Measurements from ENCODE around the gene HES6. TPM values are rescaled to one million over a fixed set of nuclear protein-coding genes. Genes with fewer than 3 reads are reported as not detected.
"Not testable (repeated sequence)": the region's sequence is repeated elsewhere in the genome, so short reads cannot be mapped to it uniquely, and the experiment has no call there.

Gene HES6
- total RNA-seq, 1 experiment from 2014 or later = 46.1 TPM

GRCh38 chr2:238280083-238280825 lies 40.4 kb upstream of the HES6 start:
- H3K4me3 ChIP-seq = no peak overlapping the region
- DNase-seq = no peak
- peaks cover 2% of the 10 kb centered on the region; the same call in 1 of the 2 replicates for H3K36me3 ChIP-seq

GRCh38 chr2:238279324-238279682 lies 39.5 kb upstream of the HES6 start:
- DNase-seq = no peak
- H3K36me3 ChIP-seq = peaks cover 2% of the 10 kb centered on the region; the same call in 1 of the 2 replicates
- H3K4me1 ChIP-seq = no peaks in the 10 kb centered on the region
- H3K27ac ChIP-seq = no peak overlapping the region
- no peaks in the 10 kb centered on the region for H3K9me3 ChIP-seq (replicated peaks)
- no peaks in the 10 kb centered on the region for H3K27me3 ChIP-seq
- no peak overlapping the region for H3K4me3 ChIP-seq

More at GRCh38 chr2:238280083-238280825, 40.4 kb upstream of the HES6 start:
- Histone ChIP-seq H3K9me3 (replicated peaks) (no peaks in the 10 kb centered on the region), H3K27ac (no peak overlapping the region), H3K4me1 (peaks cover under 1% of the 10 kb centered on the region), H3K27me3 (no peaks in the 10 kb centered on the region)

- no peaks in the 10 kb centered on the region for H3K4me1 ChIP-seq
- DNase-seq = no peak
- no peak overlapping the region for H3K27ac ChIP-seq
- H3K36me3 ChIP-seq = peaks cover 2% of the 10 kb centered on the region; the same call in 1 of the 2 replicates
- no peak overlapping the region for H3K4me3 ChIP-seq
- no peaks in the 10 kb centered on the region for H3K9me3 ChIP-seq (replicated peaks)
- no peaks in the 10 kb centered on the region for H3K27me3 ChIP-seq
Observed at GRCh38 chr2:238278626-238279323, 38.9 kb upstream of the HES6 start.

GRCh38 chr2:238277695-238278094 lies 37.9 kb upstream of the HES6 start:
- Histone ChIP-seq H3K27me3 (no peaks in the 10 kb centered on the region), H3K36me3 (peaks cover 2% of the 10 kb centered on the region; the same call in 1 of the 2 replicates), H3K27ac (no peak overlapping the region), H3K4me3 (no peak overlapping the region), H3K9me3 (replicated peaks) (no peaks in the 10 kb centered on the region), H3K4me1 (no peaks in the 10 kb centered on the region)
- no peak for DNase-seq

GRCh38 chr2:238274152-238274865 lies 34.5 kb upstream of the HES6 start:
- H3K27me3 ChIP-seq = no peaks in the 10 kb centered on the region
- H3K9me3 ChIP-seq (replicated peaks) = no peaks in the 10 kb centered on the region
- H3K27ac ChIP-seq = no peak overlapping the region
- peaks cover 2% of the 10 kb centered on the region; the same call in 1 of the 2 replicates for H3K36me3 ChIP-seq
- no peaks in the 10 kb centered on the region for H3K4me1 ChIP-seq
- H3K4me3 ChIP-seq = no peak overlapping the region
- no peak for DNase-seq

- H3K27ac ChIP-seq; H3K4me3 ChIP-seq; H3K9me3 ChIP-seq (replicated peaks); DNase-seq; H3K27me3 ChIP-seq; H3K4me1 ChIP-seq; H3K36me3 ChIP-seq: not testable (repeated sequence)
Observed at GRCh38 chr2:238273433-238273832, 33.6 kb upstream of the HES6 start.

- peaks cover 2% of the 10 kb centered on the region; the same call in 1 of the 2 replicates for H3K36me3 ChIP-seq
- H3K4me3 ChIP-seq = no peak overlapping the region
- no peak for DNase-seq
- no peak overlapping the region for H3K27ac ChIP-seq
- no peaks in the 10 kb centered on the region for H3K27me3 ChIP-seq
- H3K9me3 ChIP-seq (replicated peaks) = no peaks in the 10 kb centered on the region
- no peaks in the 10 kb centered on the region for H3K4me1 ChIP-seq
Observed at GRCh38 chr2:238272156-238272555, 32.3 kb upstream of the HES6 start.

- not testable (repeated sequence) for H3K27ac ChIP-seq; H3K4me3 ChIP-seq; H3K36me3 ChIP-seq; H3K4me1 ChIP-seq; H3K27me3 ChIP-seq; DNase-seq; H3K9me3 ChIP-seq (replicated peaks)
Observed at GRCh38 chr2:238271686-238272085, 31.8 kb upstream of the HES6 start.

- H3K27me3 ChIP-seq = no peaks in the 10 kb centered on the region
- H3K4me1 ChIP-seq = no peaks in the 10 kb centered on the region
- H3K27ac ChIP-seq = no peak overlapping the region
- H3K36me3 ChIP-seq = no peaks in the 10 kb centered on the region; the same call in 1 of the 2 replicates
- no peak for DNase-seq
- no peaks in the 10 kb centered on the region for H3K9me3 ChIP-seq (replicated peaks)
- no peak overlapping the region for H3K4me3 ChIP-seq
Observed at GRCh38 chr2:238271061-238271554, 31.3 kb upstream of the HES6 start.

- DNase-seq = no peak
- Histone ChIP-seq H3K27ac (no peak overlapping the region), H3K36me3 (no peaks in the 10 kb centered on the region; the same call in 1 of the 2 replicates), H3K9me3 (replicated peaks) (no peaks in the 10 kb centered on the region), H3K4me3 (no peak overlapping the region), H3K4me1 (no peaks in the 10 kb centered on the region), H3K27me3 (no peaks in the 10 kb centered on the region)
Observed at GRCh38 chr2:238270606-238271005, 30.8 kb upstream of the HES6 start.

- Histone ChIP-seq H3K27ac (no peak overlapping the region), H3K27me3 (no peaks in the 10 kb centered on the region), H3K36me3 (no peaks in the 10 kb centered on the region; the same call in 1 of the 2 replicates), H3K4me3 (no peak overlapping the region), H3K4me1 (no peaks in the 10 kb centered on the region), H3K9me3 (replicated peaks) (no peaks in the 10 kb centered on the region)
- no peak for DNase-seq
Observed at GRCh38 chr2:238269741-238270140, 29.9 kb upstream of the HES6 start.

- Histone ChIP-seq H3K27ac (no peak overlapping the region), H3K4me1 (no peaks in the 10 kb centered on the region), H3K27me3 (no peaks in the 10 kb centered on the region), H3K36me3 (no peaks in the 10 kb centered on the region; the same call in 1 of the 2 replicates), H3K4me3 (no peak overlapping the region), H3K9me3 (replicated peaks) (no peaks in the 10 kb centered on the region)
- DNase-seq = no peak
Observed at GRCh38 chr2:238267884-238268680, 28.2 kb upstream of the HES6 start.

- no peaks in the 10 kb centered on the region; the same call in 1 of the 2 replicates for H3K36me3 ChIP-seq
- no peak overlapping the region for H3K27ac ChIP-seq
- no peak overlapping the region for H3K4me3 ChIP-seq
- H3K27me3 ChIP-seq = no peaks in the 10 kb centered on the region
- no peak for DNase-seq
- no peaks in the 10 kb centered on the region for H3K4me1 ChIP-seq
- H3K9me3 ChIP-seq (replicated peaks) = no peaks in the 10 kb centered on the region
Observed at GRCh38 chr2:238267341-238267710, 27.5 kb upstream of the HES6 start.

- Histone ChIP-seq H3K9me3 (replicated peaks) (no peaks in the 10 kb centered on the region), H3K36me3 (no peaks in the 10 kb centered on the region), H3K4me1 (peaks cover 5% of the 10 kb centered on the region), H3K27ac (no peak overlapping the region), H3K4me3 (no peak overlapping the region), H3K27me3 (no peaks in the 10 kb centered on the region)
- no peak for DNase-seq
Observed at GRCh38 chr2:238265605-238266004, 25.8 kb upstream of the HES6 start.
